Psoas muscle (tissue), 8 donors: Measurements from ENCODE around the gene CCDC93. TPM values are rescaled to one million over a fixed set of nuclear protein-coding genes. Genes with fewer than 3 reads are reported as not detected.

Experiments used
- ATAC-seq, 4 donors: fragments of 200-7000 bp; cut with Tn5 transposase; one replicate each; pipeline ENCODE4 v1.9.1; 2020; ENCODE audit warnings: moderate library complexity in 3 of 4, mild to moderate bottlenecking in 2 of 4
- DNase-seq, 2 donors: peaks; one replicate each; pipeline ENCODE4 v3.0.0-alpha.2; 2020
- H3K27ac ChIP-seq: fragments of 200-600 bp; one replicate; pipeline ENCODE4 v1.8.0; 2022
- H3K27me3 ChIP-seq, 3 donors: fragments of 200-600 bp in 1 of 3; one replicate each; pipeline versions ENCODE4 v1.6.1 to v1.8.0; 2013 to 2022; ENCODE audit warnings: low read length in 2 of 3, mild to moderate bottlenecking in 2 of 3, moderate library complexity in 1 of 3; ENCODE audit not compliant: insufficient read depth in 3 of 3
- H3K36me3 ChIP-seq, 2 donors: fragments of 200-600 bp in 1 of 2; one replicate each; pipeline versions ENCODE4 v1.6.1 to v1.8.0; 2013 to 2022; ENCODE audit warnings: low read depth in 1 of 2, mild to moderate bottlenecking in 1 of 2, moderate library complexity in 1 of 2; ENCODE audit not compliant: insufficient read depth in 1 of 2
- H3K4me1 ChIP-seq: fragments of 200-600 bp; one replicate; pipeline ENCODE4 v1.8.0; 2022
- H3K4me3 ChIP-seq: fragments of 200-600 bp; one replicate; pipeline ENCODE4 v1.8.0; 2022; ENCODE audit warnings: mild to moderate bottlenecking
- H3K9me3 ChIP-seq: fragments of 200-600 bp; one replicate; pipeline ENCODE4 v1.8.0; 2022
- WGBS, 3 donors: extraction: QIAGEN DNeasy Blood & Tissue Kit; methylation state at CpG; one replicate each; pipeline versions ENCODE4 v1.1.6 to v1.1.7; 2013; 5-methylcytosine and 5-hydroxymethylcytosine counted together
- intact Hi-C, 2 donors: fragments of 100-400 bp; cut with DNase I; formaldehyde crosslinking; loops; one replicate each; pipeline versions ENCODE4 v1.11.0 to v1.14.2; 2022
- polyA plus RNA-seq, 3 donors: library from polyadenylated mRNA; stranded (reverse); fragments of 200-250 nt; gene quantifications; one replicate each; pipeline ENCODE4 v1.2.3, GENCODE V29; 2013
- total RNA-seq, 4 donors: library from RNA; stranded (reverse); fragmentation: NEBNext Ultra II Directional in 2 of 4; extraction: Animal tissue kit (Norgen Biotek cat#: 25700) in 2 of 4; gene quantifications; one replicate each; pipeline versions ENCODE4 v1.2.1 to v1.2.4, GENCODE V29; 2021 to 2023
- TF ChIP-seq, protein P1 (sequence below): fragments of 200-600 bp; IDR thresholded peaks from one replicate; pipeline ENCODE4 v1.8.0; 2022; ENCODE audit warnings: antibody characterized with exemption
- donor health status: healthy with polysubstance abuse.
- donor health status: DM: no; HTN: no; CAD: no; lungs with moderate emphysema.
- donor health status: Bipolar disorder and iron deficiency.
- donor health status: healthy.
- donor health status: DM: yes; HTN: yes; CAD: no.
- donor health status: DM: no; HTN: no; CAD: no.
- donor health status: DM: no; HTN: no; CAD: no.
- donor health status: DM: yes; HTN: yes; CAD: no.

CCDC93 gene
- total and polyA plus RNA-seq, 7 donors: 6.7 to 15.5 (median 12.4) TPM

- ATAC-seq (no peak), DNase-seq (no peak)
- Histone ChIP-seq H3K27ac (no peak overlapping the region), H3K4me3 (no peak overlapping the region), H3K36me3 (peaks cover 30 to 89% of the 10 kb centered on the region in 2 donors), H3K27me3 (no peaks in the 10 kb centered on the region), H3K9me3 (no peaks in the 10 kb centered on the region), H3K4me1 (peaks cover 5% of the 10 kb centered on the region)
- WGBS, 3 donors: 80 to 88% (median 84%) methylated on average over 4 of the region's 4 CpGs
- TF ChIP-seq, protein P1, sequence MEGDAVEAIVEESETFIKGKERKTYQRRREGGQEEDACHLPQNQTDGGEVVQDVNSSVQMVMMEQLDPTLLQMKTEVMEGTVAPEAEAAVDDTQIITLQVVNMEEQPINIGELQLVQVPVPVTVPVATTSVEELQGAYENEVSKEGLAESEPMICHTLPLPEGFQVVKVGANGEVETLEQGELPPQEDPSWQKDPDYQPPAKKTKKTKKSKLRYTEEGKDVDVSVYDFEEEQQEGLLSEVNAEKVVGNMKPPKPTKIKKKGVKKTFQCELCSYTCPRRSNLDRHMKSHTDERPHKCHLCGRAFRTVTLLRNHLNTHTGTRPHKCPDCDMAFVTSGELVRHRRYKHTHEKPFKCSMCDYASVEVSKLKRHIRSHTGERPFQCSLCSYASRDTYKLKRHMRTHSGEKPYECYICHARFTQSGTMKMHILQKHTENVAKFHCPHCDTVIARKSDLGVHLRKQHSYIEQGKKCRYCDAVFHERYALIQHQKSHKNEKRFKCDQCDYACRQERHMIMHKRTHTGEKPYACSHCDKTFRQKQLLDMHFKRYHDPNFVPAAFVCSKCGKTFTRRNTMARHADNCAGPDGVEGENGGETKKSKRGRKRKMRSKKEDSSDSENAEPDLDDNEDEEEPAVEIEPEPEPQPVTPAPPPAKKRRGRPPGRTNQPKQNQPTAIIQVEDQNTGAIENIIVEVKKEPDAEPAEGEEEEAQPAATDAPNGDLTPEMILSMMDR: no peak
- intact Hi-C loops: loop anchor here (5.0 kb wide), 2 partner anchors 163 to 183 kb away; no protein-coding TSS in a partner anchor
These were observed 13.8 kb downstream of the CCDC93 start for GRCh38 chr2:118000041-118000440.

- 28 to 53% (median 34%) methylated on average over 3 of the region's 3 CpGs for WGBS, 3 donors
- H3K4me3 ChIP-seq: no peak overlapping the region
- peaks cover 1% of the 10 kb centered on the region for H3K4me1 ChIP-seq
- H3K27ac ChIP-seq: no peak overlapping the region
- peak in 1 of 4 donors; percentile 40 for ATAC-seq
- intact Hi-C loops: no loop called here
- no peaks in the 10 kb centered on the region for H3K9me3 ChIP-seq
- no peak for DNase-seq
- peaks cover 25 to 92% of the 10 kb centered on the region in 2 donors for H3K36me3 ChIP-seq
- H3K27me3 ChIP-seq: no peaks in the 10 kb centered on the region
- TF ChIP-seq, protein P1: no peak
These were observed 15.9 kb downstream of the CCDC93 start for GRCh38 chr2:117997872-117998454.

DNA sequence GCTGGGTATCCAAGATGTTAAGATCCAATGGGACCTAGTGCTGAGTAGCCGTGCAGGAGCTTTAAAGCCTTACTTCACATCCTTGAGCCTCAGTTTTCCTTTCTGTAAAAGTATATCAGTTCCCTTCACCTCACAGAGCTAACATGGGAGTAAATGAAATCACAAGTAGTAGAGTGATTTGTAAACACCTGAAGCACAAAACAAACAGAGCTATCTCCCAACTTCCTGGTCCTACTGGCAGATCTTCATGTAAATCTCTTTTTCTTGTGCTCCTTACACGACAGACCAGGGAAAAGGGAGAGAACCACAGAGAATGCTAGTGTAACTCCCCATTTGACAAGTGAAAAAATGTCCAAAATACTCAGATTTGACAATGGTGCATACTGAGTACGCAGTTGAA lies 17.3 kb downstream of the CCDC93 start:
- TF ChIP-seq, protein P1: no peak
- DNase-seq (no peak), ATAC-seq (no peak)
- Histone ChIP-seq H3K27ac (no peak overlapping the region), H3K27me3 (no peaks in the 10 kb centered on the region), H3K36me3 (peaks cover 21 to 92% of the 10 kb centered on the region in 2 donors), H3K9me3 (no peaks in the 10 kb centered on the region), H3K4me3 (no peak overlapping the region), H3K4me1 (no peaks in the 10 kb centered on the region)
- WGBS, 3 donors: 77 to 96% (median 88%) methylated on average over 3 of the region's 3 CpGs
- intact Hi-C loops: no loop called here

DNA sequence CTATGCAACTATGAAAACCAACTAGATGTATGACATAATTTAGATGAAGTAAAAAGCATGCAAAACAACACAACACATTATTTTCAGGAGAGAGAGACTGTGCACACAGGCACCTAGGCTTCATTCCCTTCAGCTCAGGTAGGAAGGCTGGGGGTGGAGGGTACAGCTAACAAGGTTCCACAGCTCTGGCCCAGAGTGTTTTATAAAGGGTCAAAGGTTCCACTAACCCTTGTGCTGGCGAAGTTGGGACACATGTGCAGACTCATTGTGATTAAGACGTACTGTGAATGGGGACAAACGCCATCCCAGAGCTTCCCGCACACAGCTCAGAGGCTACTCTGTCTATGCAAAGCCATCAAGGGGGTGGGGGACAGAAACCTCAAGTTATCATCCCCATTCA lies 19.1 kb downstream of the CCDC93 start:
- intact Hi-C loops: no loop called here
- 67 to 91% (median 84%) methylated on average over 4 of the region's 4 CpGs for WGBS, 3 donors
- TF ChIP-seq, protein P1: no peak
- no peak overlapping the region for H3K27ac ChIP-seq
- H3K4me1 ChIP-seq: no peaks in the 10 kb centered on the region
- no peaks in the 10 kb centered on the region for H3K27me3 ChIP-seq
- H3K4me3 ChIP-seq: no peak overlapping the region
- DNase-seq (no peak), ATAC-seq (no peak)
- H3K9me3 ChIP-seq: no peaks in the 10 kb centered on the region
- H3K36me3 ChIP-seq: peaks cover 13 to 91% of the 10 kb centered on the region in 2 donors
